HG03064 (cell line): ENCODE data around the gene OPHN1.

ENCODE experiments used
- ATAC-seq: cut with Tn5 transposase; IDR thresholded peaks from one replicate; pipeline ENCODE4 v1.9.1; 2021; ENCODE audit warnings: low read depth; ENCODE audit not compliant: unreplicated experiment

OPHN1 gene

GRCh38 chrX:68186552-68187262, 246.6 kb downstream of the OPHN1 start:
- ATAC-seq, result no peak

GRCh38 chrX:68185161-68185560, 248.1 kb downstream of the OPHN1 start:
- no peak for ATAC-seq

GRCh38 chrX:68183612-68184214, 249.6 kb downstream of the OPHN1 start:
- ATAC-seq, result no peak

- ATAC-seq, result no peak
Observed at GRCh38 chrX:68180579-68180978, 252.7 kb downstream of the OPHN1 start.

- ATAC-seq, result no peak
Observed at GRCh38 chrX:68179355-68179754, 253.9 kb downstream of the OPHN1 start.

GRCh38 chrX:68177542-68177941, 255.8 kb downstream of the OPHN1 start:
- no peak for ATAC-seq

GRCh38 chrX:68175562-68175961, 257.7 kb downstream of the OPHN1 start:
- ATAC-seq, result no peak

- no peak for ATAC-seq
Observed at GRCh38 chrX:68163441-68163840, 269.9 kb downstream of the OPHN1 start.

GRCh38 chrX:68147848-68148247, 285.4 kb downstream of the OPHN1 start:
- ATAC-seq, result no peak

GRCh38 chrX:68146054-68146453, 287.2 kb downstream of the OPHN1 start:
- ATAC-seq, result no peak

- ATAC-seq, result no peak
Observed at GRCh38 chrX:68139791-68140190, 293.5 kb downstream of the OPHN1 start.

GRCh38 chrX:68133181-68133580, 300.1 kb downstream of the OPHN1 start:
- no peak for ATAC-seq

GRCh38 chrX:68132749-68133148, 300.5 kb downstream of the OPHN1 start:
- ATAC-seq, result no peak

- ATAC-seq, result no peak
Observed at GRCh38 chrX:68121835-68122234, 311.5 kb downstream of the OPHN1 start.

GRCh38 chrX:68121371-68121770, 311.9 kb downstream of the OPHN1 start:
- ATAC-seq, result no peak

GRCh38 chrX:68115371-68115770, 317.9 kb downstream of the OPHN1 start:
- no peak for ATAC-seq

- ATAC-seq, result no peak
Observed at GRCh38 chrX:68114573-68115129, 318.6 kb downstream of the OPHN1 start.

- no peak for ATAC-seq
Observed at GRCh38 chrX:68113837-68114572, 319.3 kb downstream of the OPHN1 start.

- no peak for ATAC-seq
Observed at GRCh38 chrX:68112321-68112720, 321.0 kb downstream of the OPHN1 start.

GRCh38 chrX:68109162-68109561, 324.1 kb downstream of the OPHN1 start:
- no peak for ATAC-seq

GRCh38 chrX:68098431-68098830, 334.9 kb downstream of the OPHN1 start:
- no peak for ATAC-seq
